ENCODE data around the gene DNAJC6. TPM values are rescaled to one million over a fixed set of nuclear protein-coding genes. Genes with fewer than 3 reads are reported as not detected.
A peak's percentile ranks its signal among the peaks of the same experiment; 100 is the strongest.

Gene DNAJC6
- total and polyA plus RNA-seq, 2 donors from 2014 or later = 2.9 to 5.8 TPM

- FAIRE-seq (no peak), DNase-seq (peak in 4 of 5 donors; percentile 20 to 49 (median 21))
- Histone ChIP-seq H3K4me1 (ENCODE audit: control insufficient read depth in 2 of 3, insufficient read depth in 2 of 3, low read depth in 1 of 3, low read length in 3 of 3) (no peaks in the 10 kb centered on the region), H3K36me3 (ENCODE audit: control insufficient read depth in 2 of 3, insufficient read depth in 3 of 3, low read length in 3 of 3) (no peaks in the 10 kb centered on the region), H3K27ac (ENCODE audit: low read depth in 2 of 2, low read length in 2 of 2) (no peak overlapping the region), H3K4me3 (ENCODE audit: low read length in 3 of 3) (no peak overlapping the region), H3K9me3 (ENCODE audit: control insufficient read depth in 2 of 3, insufficient read depth in 1 of 3, low read length in 3 of 3) (no peaks in the 10 kb centered on the region), H3K27me3 (ENCODE audit: control insufficient read depth, insufficient read depth, low read length) (no peaks in the 10 kb centered on the region), H3K9ac (ENCODE audit: low read length in 3 of 3) (no peak overlapping the region)
- intact Hi-C loops (cut with DNase I) = no loop called here
- TF ChIP-seq CTCF (IDR thresholded peaks at IDR 0.05; ENCODE audit: borderline replicate concordance, extremely low read depth, insufficient read depth) = no peak
Observed at GRCh38 chr1:65360648-65361047, 51.3 kb downstream of the DNAJC6 start.

GRCh38 chr1:65362545-65362944 lies 53.2 kb downstream of the DNAJC6 start:
- FAIRE-seq (no peak), DNase-seq (no peak)
- Histone ChIP-seq H3K9ac (ENCODE audit: low read length in 3 of 3) (no peak overlapping the region), H3K27me3 (ENCODE audit: control insufficient read depth, insufficient read depth, low read length) (no peaks in the 10 kb centered on the region), H3K4me1 (ENCODE audit: control insufficient read depth in 2 of 3, insufficient read depth in 2 of 3, low read depth in 1 of 3, low read length in 3 of 3) (no peaks in the 10 kb centered on the region), H3K36me3 (ENCODE audit: control insufficient read depth in 2 of 3, insufficient read depth in 3 of 3, low read length in 3 of 3) (no peaks in the 10 kb centered on the region), H3K27ac (ENCODE audit: low read depth in 2 of 2, low read length in 2 of 2) (no peak overlapping the region), H3K9me3 (ENCODE audit: control insufficient read depth in 2 of 3, insufficient read depth in 1 of 3, low read length in 3 of 3) (no peaks in the 10 kb centered on the region), H3K4me3 (ENCODE audit: low read length in 3 of 3) (no peak overlapping the region)
- intact Hi-C loops (cut with DNase I) = no loop called here
- TF ChIP-seq CTCF (IDR thresholded peaks at IDR 0.05; ENCODE audit: borderline replicate concordance, extremely low read depth, insufficient read depth) = no peak

GRCh38 chr1:65363484-65363883 lies 54.1 kb downstream of the DNAJC6 start:
- no peaks in the 10 kb centered on the region for H3K27me3 ChIP-seq (ENCODE audit: control insufficient read depth, insufficient read depth, low read length)
- no peak for FAIRE-seq
- H3K4me1 ChIP-seq (ENCODE audit: control insufficient read depth in 2 of 3, insufficient read depth in 2 of 3, low read depth in 1 of 3, low read length in 3 of 3) = no peaks in the 10 kb centered on the region
- no peak for TF ChIP-seq CTCF (IDR thresholded peaks at IDR 0.05; ENCODE audit: borderline replicate concordance, extremely low read depth, insufficient read depth)
- no peak for DNase-seq
- H3K36me3 ChIP-seq (ENCODE audit: control insufficient read depth in 2 of 3, insufficient read depth in 3 of 3, low read length in 3 of 3) = no peaks in the 10 kb centered on the region
- no peaks in the 10 kb centered on the region for H3K9me3 ChIP-seq (ENCODE audit: control insufficient read depth in 2 of 3, insufficient read depth in 1 of 3, low read length in 3 of 3)
- intact Hi-C loops (cut with DNase I) = no loop called here
- no peak overlapping the region for H3K9ac ChIP-seq (ENCODE audit: low read length in 3 of 3)
- no peak overlapping the region for H3K27ac ChIP-seq (ENCODE audit: low read depth in 2 of 2, low read length in 2 of 2)
- no peak overlapping the region for H3K4me3 ChIP-seq (ENCODE audit: low read length in 3 of 3)

- no peak for FAIRE-seq
- no peak overlapping the region for H3K9ac ChIP-seq (ENCODE audit: low read length in 3 of 3)
Observed at GRCh38 chr1:65368403-65368802, 59.1 kb downstream of the DNAJC6 start.

More at GRCh38 chr1:65368403-65368802, 59.1 kb downstream of the DNAJC6 start:
- no peaks in the 10 kb centered on the region for H3K4me1 ChIP-seq (ENCODE audit: control insufficient read depth in 2 of 3, insufficient read depth in 2 of 3, low read depth in 1 of 3, low read length in 3 of 3)
- DNase-seq = no peak
- intact Hi-C loops (cut with DNase I) = no loop called here
- H3K27me3 ChIP-seq (ENCODE audit: control insufficient read depth, insufficient read depth, low read length) = no peaks in the 10 kb centered on the region
- no peak overlapping the region for H3K27ac ChIP-seq (ENCODE audit: low read depth in 2 of 2, low read length in 2 of 2)
- H3K4me3 ChIP-seq (ENCODE audit: low read length in 3 of 3) = no peak overlapping the region
- H3K36me3 ChIP-seq (ENCODE audit: control insufficient read depth in 2 of 3, insufficient read depth in 3 of 3, low read length in 3 of 3) = no peaks in the 10 kb centered on the region
- no peak for TF ChIP-seq CTCF (IDR thresholded peaks at IDR 0.05; ENCODE audit: borderline replicate concordance, extremely low read depth, insufficient read depth)
- no peaks in the 10 kb centered on the region for H3K9me3 ChIP-seq (ENCODE audit: control insufficient read depth in 2 of 3, insufficient read depth in 1 of 3, low read length in 3 of 3)
